Ascending aorta (tissue), 2 donors: ENCODE results near the gene GH2. TPM values are rescaled to one million over a fixed set of nuclear protein-coding genes. Genes with fewer than 3 reads are reported as not detected.

Experiments used
- DNase-seq, 2 donors: peaks; one replicate each; pipeline ENCODE4 v3.0.0-alpha.2; 2019; ENCODE audit warnings: low spot score in 2 of 2
- H3K27ac ChIP-seq, 2 donors: fragments of 200-600 bp; sonication (generic); one replicate each; pipeline ENCODE4 v1.5.1; 2016 to 2017; ENCODE audit warnings: mild to moderate bottlenecking in 1 of 2
- H3K27me3 ChIP-seq: fragments of 200-600 bp; sonication (generic); one replicate; pipeline ENCODE4 v1.5.1; 2017
- H3K36me3 ChIP-seq, 2 donors: fragments of 200-600 bp; sonication (generic); one replicate each; pipeline ENCODE4 v1.5.1; 2016
- H3K4me1 ChIP-seq, 2 donors: fragments of 200-600 bp; sonication (generic); one replicate each; pipeline ENCODE4 v1.5.1; 2016 to 2017; ENCODE audit warnings: mild to moderate bottlenecking in 1 of 2
- H3K4me3 ChIP-seq, 2 donors: fragments of 200-600 bp; sonication (generic); one replicate each; pipeline ENCODE4 v1.5.1; 2016 to 2017; ENCODE audit warnings: mild to moderate bottlenecking in 1 of 2
- H3K9me3 ChIP-seq, 2 donors: fragments of 200-600 bp; sonication (generic); one replicate each; pipeline ENCODE4 v1.5.1; 2016
- CTCF ChIP-seq, 3 experiments: fragments of 200-600 bp in 2 of 3; fragments of 450-650 bp in 1 of 3; sonication (generic) in 2 of 3; IDR thresholded peaks; one replicate each; pipeline ENCODE4 v1.5.1; 2016 to 2019; ENCODE audit warnings: antibody characterized with exemption in 3 of 3, mild to moderate bottlenecking in 1 of 3, moderate library complexity in 1 of 3
- intact Hi-C: fragments of 100-400 bp; cut with DNase I; formaldehyde crosslinking; loops from one replicate; pipeline ENCODE4 v1.15.1; 2023
- total RNA-seq: library from RNA; depleted of rRNA; stranded (reverse); fragments of >200 nt; gene quantifications from one replicate; pipeline ENCODE4 v1.1.0, GENCODE V29; 2016

GH2 gene
- total RNA-seq, 1 donor from 2014 or later = not detected

DNA sequence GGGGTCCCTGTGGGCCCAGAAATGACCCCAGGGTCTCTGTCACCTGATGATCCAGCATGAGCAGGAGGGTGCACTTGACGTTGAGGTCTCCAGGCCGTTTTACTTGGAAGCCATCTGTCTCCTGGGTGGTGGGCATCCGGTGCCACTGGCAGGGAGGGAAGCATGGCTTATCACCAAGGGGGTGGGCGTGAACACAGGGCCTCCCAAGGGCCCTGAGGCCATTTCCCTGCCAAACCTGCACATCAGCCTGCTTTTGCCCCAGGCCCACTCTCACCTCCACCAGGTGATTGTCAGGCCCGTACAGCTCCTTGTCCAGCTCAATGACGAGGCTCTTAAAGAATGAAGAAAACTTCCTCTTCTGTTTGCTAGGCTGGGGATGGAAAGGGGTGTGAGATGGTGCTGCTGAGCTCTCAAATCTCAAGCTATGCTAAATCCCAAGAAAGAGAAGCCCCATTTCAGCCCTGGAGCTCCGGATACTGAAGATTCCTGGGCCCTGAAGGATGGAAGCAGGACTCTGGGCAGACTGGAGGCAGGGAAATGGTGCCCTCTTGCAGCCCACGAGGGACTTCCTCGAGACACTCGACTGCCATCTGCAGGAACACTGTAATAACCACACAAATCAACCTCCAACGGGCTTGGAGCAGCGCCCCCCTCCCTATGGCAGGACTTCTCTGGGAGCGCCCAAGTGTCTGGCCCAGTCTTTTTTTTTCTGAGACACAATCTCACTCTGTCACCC, 47.1 kb downstream of the GH2 start:
- Histone ChIP-seq H3K36me3 (peaks cover 73 to 77% of the 10 kb centered on the region in 2 donors), H3K4me1 (peaks cover 16 to 25% of the 10 kb centered on the region in 2 donors), H3K27me3 (no peaks in the 10 kb centered on the region), H3K9me3 (no peaks in the 10 kb centered on the region), H3K4me3 (no peak overlapping the region), H3K27ac (peak overlapping the region in 1 of 2 donors; percentile 9)
- no peak for DNase-seq
- intact Hi-C loops = no loop called here
- TF ChIP-seq CTCF (IDR thresholded peaks at IDR 0.05) = peak; percentile 14 to 41 (median 25)

DNA sequence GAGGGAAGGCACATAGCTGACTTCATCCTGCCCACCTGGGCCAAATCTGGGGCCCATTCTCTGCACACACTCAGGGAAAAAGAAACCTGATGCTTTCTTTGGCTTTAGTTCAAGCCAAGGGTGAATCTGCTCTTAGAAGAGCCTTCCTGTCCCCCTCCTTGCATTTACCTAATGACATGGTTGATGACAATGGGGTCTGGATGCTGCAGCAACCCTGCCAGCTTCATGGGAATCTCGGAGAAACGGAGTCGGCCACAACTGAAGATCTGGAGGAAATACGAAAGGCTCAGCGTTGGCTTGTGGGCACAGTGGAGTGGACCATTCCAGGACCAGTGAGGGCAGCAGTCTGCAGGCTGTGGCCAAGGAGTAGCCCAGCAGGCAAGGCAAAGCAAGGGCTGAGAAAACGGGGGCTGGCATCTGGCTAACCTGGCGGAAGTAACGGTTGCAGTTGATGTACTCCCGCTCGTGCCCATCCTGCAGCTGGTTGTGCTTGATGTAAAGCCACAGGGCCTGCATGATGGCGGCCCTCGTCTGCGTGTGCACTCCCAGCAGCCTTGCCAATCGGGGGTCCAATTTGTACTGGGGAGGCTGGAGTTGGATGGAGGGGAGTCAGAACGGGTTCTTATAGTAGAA, 47.9 kb downstream of the GH2 start:
- peaks cover 13 to 22% of the 10 kb centered on the region in 2 donors for H3K4me1 ChIP-seq
- H3K4me3 ChIP-seq = no peak overlapping the region
- no peaks in the 10 kb centered on the region for H3K27me3 ChIP-seq
- H3K27ac ChIP-seq = no peak overlapping the region
- DNase-seq = no peak
- intact Hi-C loops = no loop called here
- H3K36me3 ChIP-seq = peaks cover 80 to 84% of the 10 kb centered on the region in 2 donors
- no peaks in the 10 kb centered on the region for H3K9me3 ChIP-seq
- TF ChIP-seq CTCF (IDR thresholded peaks at IDR 0.05) = no peak

DNA sequence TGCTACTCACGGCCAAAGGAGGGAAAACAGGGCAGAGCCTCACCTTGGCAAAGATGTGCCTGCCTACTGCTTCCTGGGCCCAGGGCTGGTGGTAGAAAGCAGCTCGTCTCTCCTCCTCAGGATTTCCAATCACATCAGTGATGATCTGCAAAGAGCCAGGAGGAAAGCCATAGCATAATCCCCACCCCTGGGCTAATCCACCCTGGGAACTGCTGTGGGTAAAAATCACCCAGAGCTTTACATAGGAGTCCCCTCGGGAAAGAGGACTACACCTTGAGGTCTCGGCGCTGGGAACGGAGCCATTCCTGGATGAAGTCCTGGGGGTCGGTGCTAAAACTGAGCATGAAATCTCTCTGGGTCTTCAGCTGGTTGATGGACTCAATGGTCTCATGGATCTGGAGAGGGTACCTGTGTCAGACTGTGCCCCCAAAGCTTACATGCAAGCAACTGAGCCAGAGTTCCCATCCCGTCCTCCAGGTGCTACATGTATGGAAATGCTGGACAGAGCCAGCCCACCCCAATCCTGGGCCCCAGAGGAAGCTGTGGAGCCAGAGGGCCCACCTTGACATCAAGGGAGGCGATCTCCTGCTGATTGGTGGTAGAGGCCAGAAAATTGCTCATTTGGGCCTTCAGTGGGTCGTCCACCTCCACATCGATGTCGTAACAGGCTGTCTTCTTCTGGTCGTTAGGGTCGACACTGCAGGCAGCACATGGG, 48.6 kb downstream of the GH2 start:
- Histone ChIP-seq H3K9me3 (no peaks in the 10 kb centered on the region), H3K4me1 (peaks cover 17 to 22% of the 10 kb centered on the region in 2 donors), H3K27me3 (no peaks in the 10 kb centered on the region), H3K36me3 (peaks cover 80 to 84% of the 10 kb centered on the region in 2 donors), H3K27ac (no peak overlapping the region), H3K4me3 (no peak overlapping the region)
- no peak for DNase-seq
- no peak for TF ChIP-seq CTCF (IDR thresholded peaks at IDR 0.05)
- intact Hi-C loops = no loop called here

DNA sequence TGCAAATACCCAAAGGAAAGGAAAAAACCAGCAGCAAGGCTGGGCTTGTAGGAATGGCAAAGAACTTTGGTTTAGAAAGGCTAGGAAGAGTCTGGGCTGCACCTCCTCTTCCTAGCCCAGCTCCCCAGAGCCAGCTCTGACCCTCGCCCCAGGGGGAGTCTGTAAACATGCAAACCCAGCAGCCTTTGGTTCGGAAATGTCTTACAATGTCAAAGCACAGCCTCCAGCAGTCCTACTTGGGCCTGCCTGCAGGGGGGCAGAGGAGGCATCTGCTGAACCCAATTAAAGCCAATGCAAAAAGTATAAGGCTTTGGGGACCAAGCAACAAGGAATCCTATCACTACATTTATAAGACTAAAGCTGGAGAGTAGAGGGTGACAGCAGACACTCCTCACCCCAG, 49.3 kb downstream of the GH2 start:
- DNase-seq = no peak
- H3K36me3 ChIP-seq = peaks cover 80 to 83% of the 10 kb centered on the region in 2 donors
- H3K9me3 ChIP-seq = no peaks in the 10 kb centered on the region
- H3K27me3 ChIP-seq = no peaks in the 10 kb centered on the region
- peaks cover 13 to 18% of the 10 kb centered on the region in 2 donors for H3K4me1 ChIP-seq
- intact Hi-C loops = no loop called here
- H3K4me3 ChIP-seq = no peak overlapping the region
- no peak for TF ChIP-seq CTCF (IDR thresholded peaks at IDR 0.05)
- no peak overlapping the region for H3K27ac ChIP-seq

- Histone ChIP-seq H3K9me3 (no peaks in the 10 kb centered on the region), H3K4me1 (peaks cover 10 to 14% of the 10 kb centered on the region in 2 donors), H3K36me3 (peaks cover 76 to 79% of the 10 kb centered on the region in 2 donors), H3K27ac (no peak overlapping the region), H3K27me3 (no peaks in the 10 kb centered on the region), H3K4me3 (no peak overlapping the region)
- TF ChIP-seq CTCF (IDR thresholded peaks at IDR 0.05) = no peak
- no peak for DNase-seq
- intact Hi-C loops = no loop called here
Observed at GRCh38 chr17:63832014-63832413, 49.7 kb downstream of the GH2 start.
